ENCODE data around the gene TNN. TPM values are rescaled to one million over a fixed set of nuclear protein-coding genes. Genes with fewer than 3 reads are reported as not detected.

TNN gene
- total and polyA plus RNA-seq, 8 donors = 0.06 to 1.1 (median 0.14) TPM; not detected in 5

DNA sequence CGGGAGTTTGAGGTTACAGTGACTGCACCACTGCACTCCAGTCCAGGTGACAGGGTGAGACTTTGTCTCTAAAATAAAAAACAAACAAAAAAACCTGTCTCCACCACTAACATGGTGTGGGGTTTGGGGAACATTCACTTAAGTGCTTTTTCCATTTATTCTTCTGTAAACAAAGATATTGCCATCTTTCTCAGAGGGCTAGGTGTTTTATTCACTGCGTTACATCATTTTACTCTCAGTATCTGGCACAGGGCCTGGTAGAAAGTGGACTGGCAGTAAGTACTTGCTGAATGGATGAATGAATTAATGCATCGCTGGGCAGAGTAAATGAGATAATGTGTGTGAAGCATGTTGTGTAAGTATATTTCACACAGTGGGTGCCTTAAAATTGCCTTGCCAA lies 104.9 kb downstream of the TNN start:
- no peak overlapping the region for H3K4me3 ChIP-seq
- no peaks in the 10 kb centered on the region for H3K27me3 ChIP-seq
- peak in 1 of 2 donors; percentile 23 for DNase-seq
- no peak overlapping the region for H3K27ac ChIP-seq
- H3K36me3 ChIP-seq = peaks cover 0 to 46% (median 23%) of the 10 kb centered on the region in 4 donors
- H3K9me3 ChIP-seq = no peaks in the 10 kb centered on the region
- intact Hi-C loops (cut with DNase I; ENCODE audit: low total_unique reads) = no loop called here
- peaks cover 8 to 48% (median 16%) of the 10 kb centered on the region in 4 donors for H3K4me1 ChIP-seq
- TF ChIP-seq, protein P1, sequence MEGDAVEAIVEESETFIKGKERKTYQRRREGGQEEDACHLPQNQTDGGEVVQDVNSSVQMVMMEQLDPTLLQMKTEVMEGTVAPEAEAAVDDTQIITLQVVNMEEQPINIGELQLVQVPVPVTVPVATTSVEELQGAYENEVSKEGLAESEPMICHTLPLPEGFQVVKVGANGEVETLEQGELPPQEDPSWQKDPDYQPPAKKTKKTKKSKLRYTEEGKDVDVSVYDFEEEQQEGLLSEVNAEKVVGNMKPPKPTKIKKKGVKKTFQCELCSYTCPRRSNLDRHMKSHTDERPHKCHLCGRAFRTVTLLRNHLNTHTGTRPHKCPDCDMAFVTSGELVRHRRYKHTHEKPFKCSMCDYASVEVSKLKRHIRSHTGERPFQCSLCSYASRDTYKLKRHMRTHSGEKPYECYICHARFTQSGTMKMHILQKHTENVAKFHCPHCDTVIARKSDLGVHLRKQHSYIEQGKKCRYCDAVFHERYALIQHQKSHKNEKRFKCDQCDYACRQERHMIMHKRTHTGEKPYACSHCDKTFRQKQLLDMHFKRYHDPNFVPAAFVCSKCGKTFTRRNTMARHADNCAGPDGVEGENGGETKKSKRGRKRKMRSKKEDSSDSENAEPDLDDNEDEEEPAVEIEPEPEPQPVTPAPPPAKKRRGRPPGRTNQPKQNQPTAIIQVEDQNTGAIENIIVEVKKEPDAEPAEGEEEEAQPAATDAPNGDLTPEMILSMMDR (IDR thresholded peaks at IDR 0.05) = no peak
- TF ChIP-seq EP300 (IDR thresholded peaks at IDR 0.05) = no peak
- TF ChIP-seq POLR2AphosphoS5 (IDR thresholded peaks at IDR 0.05) = no peak
- TF ChIP-seq POLR2A (IDR thresholded peaks at IDR 0.05) = no peak
- WGBS, 5 donors = 88 to 93% (median 88%) methylated on average over 3 of the region's 3 CpGs

DNA sequence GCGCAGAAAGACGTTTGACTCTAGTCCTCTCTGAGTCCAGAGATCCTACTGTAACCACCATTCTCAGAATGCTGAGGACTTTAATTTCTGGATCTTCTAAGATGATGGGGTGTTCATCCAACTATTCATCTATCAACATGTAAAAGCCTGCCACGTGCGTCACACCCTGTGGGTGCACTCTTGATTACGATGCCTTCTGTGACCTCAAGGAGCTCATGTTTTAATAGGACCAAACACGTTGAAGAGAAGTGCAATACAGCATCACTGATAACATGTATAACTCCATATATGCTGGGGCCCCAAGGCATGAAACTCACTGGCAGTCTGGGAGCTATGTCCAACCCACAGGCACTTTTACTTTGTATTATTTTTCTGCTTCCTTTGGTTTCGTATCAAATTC lies 105.9 kb downstream of the TNN start:
- Histone ChIP-seq H3K36me3 (peaks cover 0 to 54% (median 23%) of the 10 kb centered on the region in 4 donors), H3K27me3 (no peaks in the 10 kb centered on the region), H3K4me3 (no peak overlapping the region), H3K4me1 (peaks cover 8 to 44% (median 21%) of the 10 kb centered on the region in 4 donors), H3K9me3 (no peaks in the 10 kb centered on the region), H3K27ac (no peak overlapping the region)
- WGBS, 5 donors = 84 to 90% (median 84%) methylated on average over 7 of the region's 7 CpGs
- DNase-seq = no peak
- intact Hi-C loops (cut with DNase I; ENCODE audit: low total_unique reads) = no loop called here
- no peak for TF ChIP-seq EP300 (IDR thresholded peaks at IDR 0.05)
- no peak for TF ChIP-seq POLR2A (IDR thresholded peaks at IDR 0.05)
- TF ChIP-seq POLR2AphosphoS5 (IDR thresholded peaks at IDR 0.05) = no peak
- TF ChIP-seq, protein P1 (IDR thresholded peaks at IDR 0.05) = no peak

DNA sequence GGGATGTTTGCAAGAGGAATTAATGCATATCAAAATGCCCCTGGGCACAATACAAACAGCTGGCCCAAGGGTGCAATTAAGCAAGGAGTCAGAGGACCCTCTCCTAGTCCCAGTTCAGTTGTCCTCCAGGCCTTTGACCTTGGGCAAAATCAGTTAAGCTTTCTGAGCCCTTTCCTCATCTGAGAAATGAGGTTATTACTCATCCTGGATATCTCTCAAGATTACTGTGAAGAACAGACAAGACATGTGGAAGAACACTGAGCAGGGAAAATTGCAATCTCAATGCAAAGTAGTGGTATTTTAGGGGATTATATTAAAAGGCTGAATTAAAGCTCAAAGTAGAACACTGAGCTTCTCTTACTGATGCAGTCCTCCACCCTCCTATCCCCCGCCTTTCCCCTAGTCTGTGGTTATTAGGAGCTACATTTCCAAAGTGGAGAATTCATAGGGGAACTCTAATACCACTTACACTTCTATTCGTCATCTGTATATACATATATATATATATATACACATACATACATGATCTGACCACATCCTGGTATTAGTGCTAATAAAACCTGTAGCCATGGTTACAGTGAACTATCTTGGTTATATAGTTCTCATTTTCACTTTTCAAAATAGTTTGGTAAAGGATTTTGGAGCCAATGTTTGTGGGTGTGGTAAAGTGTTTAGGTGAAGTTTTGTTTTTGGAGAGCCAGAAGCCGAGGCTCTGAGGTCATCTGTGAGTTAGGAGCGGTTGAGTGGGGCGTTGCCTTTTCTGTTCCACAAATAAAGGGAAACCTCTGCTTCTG lies 106.9 kb downstream of the TNN start:
- Histone ChIP-seq H3K36me3 (peaks cover 0 to 50% (median 22%) of the 10 kb centered on the region in 4 donors), H3K27me3 (no peaks in the 10 kb centered on the region), H3K4me1 (peaks cover 1 to 42% (median 17%) of the 10 kb centered on the region in 4 donors), H3K4me3 (no peak overlapping the region), H3K9me3 (no peaks in the 10 kb centered on the region), H3K27ac (no peak overlapping the region)
- 61 to 75% (median 65%) methylated on average over 5 of the region's 5 CpGs for WGBS, 5 donors
- DNase-seq = no peak
- TF ChIP-seq POLR2A (IDR thresholded peaks at IDR 0.05) (no peak), POLR2AphosphoS5 (IDR thresholded peaks at IDR 0.05) (no peak), EP300 (IDR thresholded peaks at IDR 0.05) (no peak)
- TF ChIP-seq, protein P1 (IDR thresholded peaks at IDR 0.05) = no peak
- intact Hi-C loops (cut with DNase I; ENCODE audit: low total_unique reads) = no loop called here

DNA sequence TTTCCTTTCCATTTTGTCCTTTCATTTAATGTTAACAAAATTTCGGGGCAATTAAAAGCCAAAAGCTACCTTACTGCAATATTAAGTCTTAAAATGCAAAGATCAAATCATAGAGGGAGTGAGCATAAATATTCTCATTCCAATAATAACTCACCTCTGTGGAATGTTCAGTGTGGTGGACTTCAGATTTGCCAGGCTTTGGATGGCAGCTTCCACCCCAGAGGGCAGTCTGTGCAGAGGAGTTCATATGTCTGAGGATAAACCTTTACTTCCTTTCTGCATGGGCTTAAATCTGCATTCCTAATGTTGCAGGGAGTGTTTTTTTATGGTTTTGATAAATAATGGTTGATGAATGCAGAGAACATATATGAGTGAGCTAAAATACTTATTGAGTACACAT lies 108.6 kb downstream of the TNN start:
- no peak for TF ChIP-seq EP300 (IDR thresholded peaks at IDR 0.05)
- WGBS, 5 donors = 94 to 98% (median 97%) methylated on average over 1 of the region's 1 CpG
- peaks cover 0 to 39% (median 22%) of the 10 kb centered on the region in 4 donors for H3K4me1 ChIP-seq
- intact Hi-C loops (cut with DNase I; ENCODE audit: low total_unique reads) = no loop called here
- H3K9me3 ChIP-seq = no peaks in the 10 kb centered on the region
- H3K27ac ChIP-seq = no peak overlapping the region
- H3K4me3 ChIP-seq = no peak overlapping the region
- H3K36me3 ChIP-seq = peaks cover 0 to 44% (median 21%) of the 10 kb centered on the region in 4 donors
- H3K27me3 ChIP-seq = no peaks in the 10 kb centered on the region
- DNase-seq = no peak

GRCh38 chr1:175178056-175178455 lies 110.4 kb downstream of the TNN start:
- TF ChIP-seq POLR2AphosphoS5 (IDR thresholded peaks at IDR 0.05) (no peak), POLR2A (IDR thresholded peaks at IDR 0.05) (no peak), EP300 (IDR thresholded peaks at IDR 0.05) (no peak)
- TF ChIP-seq, protein P1 (IDR thresholded peaks at IDR 0.05) = no peak
- DNase-seq = no peak
- peaks cover 0 to 48% (median 23%) of the 10 kb centered on the region in 4 donors for H3K36me3 ChIP-seq
- H3K27me3 ChIP-seq = no peaks in the 10 kb centered on the region
- 89 to 100% (median 92%) methylated on average over 1 of the region's 1 CpG for WGBS, 5 donors
- H3K27ac ChIP-seq = no peak overlapping the region
- H3K9me3 ChIP-seq = no peaks in the 10 kb centered on the region
- H3K4me1 ChIP-seq = peaks cover 0 to 50% (median 22%) of the 10 kb centered on the region in 4 donors
- intact Hi-C loops (cut with DNase I; ENCODE audit: low total_unique reads) = no loop called here
- H3K4me3 ChIP-seq = no peak overlapping the region

Data from stomach (tissue), 9 donors.